Embryonic facial prominence (tissue), 1 donor: ENCODE results near the gene IFITM5.
A peak's percentile ranks its signal among the peaks of the same experiment; 100 is the strongest.
"Not testable (repeated sequence)": the region's sequence is repeated elsewhere in the genome, so short reads cannot be mapped to it uniquely, and the experiment has no call there.

Experiments used
- DNase-seq: peaks from one replicate; pipeline ENCODE4 v3.0.0-alpha.2; 2016; ENCODE audit errors: extremely low spot score

Gene IFITM5

DNA sequence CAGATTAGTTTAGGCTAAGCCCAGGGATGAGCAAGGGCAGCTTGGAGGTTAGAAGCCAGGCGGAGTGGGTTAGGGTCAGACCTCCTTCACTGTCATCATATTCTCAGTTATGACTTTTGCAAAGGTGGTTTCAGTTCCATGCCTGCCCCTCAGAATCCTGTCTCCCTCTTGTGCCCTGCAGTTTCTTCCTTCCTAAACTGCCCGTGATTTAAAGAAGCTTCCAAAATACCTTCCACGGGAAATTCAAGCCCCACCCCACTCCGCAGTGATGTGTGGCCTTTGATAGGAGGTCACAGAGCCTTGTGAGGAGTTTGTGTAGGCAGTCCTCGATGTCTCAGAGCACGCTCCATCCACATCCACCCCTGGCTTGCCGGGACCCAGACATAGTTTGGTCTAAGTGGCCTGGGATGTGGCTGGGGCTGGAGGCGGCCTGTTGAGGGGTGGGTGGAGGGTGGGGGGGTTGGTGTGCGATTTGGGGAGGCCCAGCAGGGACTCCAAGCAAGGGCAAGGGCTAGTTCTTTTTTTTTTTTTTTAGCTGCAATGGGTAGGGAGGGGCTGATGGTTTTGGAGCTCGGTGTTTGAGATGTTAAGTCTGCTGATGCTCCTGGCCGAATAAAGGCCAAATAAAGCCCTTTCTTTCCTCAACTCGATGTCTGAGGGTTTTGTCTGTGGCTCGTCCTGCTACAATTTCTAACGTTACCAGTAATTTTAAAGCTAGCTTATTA lies 12.9 kb upstream of the IFITM5 start:
- DNase-seq: no peak

DNA sequence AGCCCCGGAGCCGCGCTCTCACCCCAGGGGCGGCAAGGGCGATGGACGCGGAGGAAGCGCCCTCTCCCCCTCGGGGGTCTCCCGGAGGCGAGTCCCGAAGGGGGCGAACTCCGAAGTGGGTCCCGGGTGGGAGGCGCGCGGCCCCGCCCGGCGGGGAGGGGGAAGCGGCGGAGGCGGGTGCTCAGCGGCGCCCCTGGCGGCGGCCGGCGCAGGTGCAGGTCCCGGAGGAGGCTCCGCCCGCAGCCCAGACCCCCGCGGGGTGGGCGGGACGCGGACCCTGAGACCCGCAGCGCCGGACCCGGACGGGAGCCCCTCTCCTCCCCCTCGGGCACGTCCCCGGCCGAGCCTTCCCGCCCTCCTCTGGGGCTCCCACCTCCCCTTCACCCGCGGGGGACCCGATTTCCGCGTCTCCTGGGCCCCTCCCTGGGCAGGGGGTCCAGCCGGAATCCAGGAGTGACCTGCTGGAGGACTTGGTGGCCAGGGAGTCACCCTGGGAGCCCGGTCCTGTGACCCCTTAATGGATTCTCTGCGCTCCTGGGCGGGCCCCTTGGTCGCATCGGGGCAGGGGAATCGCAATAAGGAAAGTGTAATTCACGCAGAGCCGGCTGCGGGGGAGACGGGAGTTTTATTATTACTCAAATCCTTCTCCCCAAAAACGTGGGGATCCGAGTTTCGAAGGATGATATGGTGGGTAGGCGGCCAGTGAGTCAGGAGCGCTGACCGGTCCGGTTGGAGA lies 11.9 kb upstream of the IFITM5 start:
- DNase-seq: not testable (repeated sequence)

GRCh38 chr11:309979-310572 lies 10.8 kb upstream of the IFITM5 start:
- DNase-seq: not testable (repeated sequence)

DNA sequence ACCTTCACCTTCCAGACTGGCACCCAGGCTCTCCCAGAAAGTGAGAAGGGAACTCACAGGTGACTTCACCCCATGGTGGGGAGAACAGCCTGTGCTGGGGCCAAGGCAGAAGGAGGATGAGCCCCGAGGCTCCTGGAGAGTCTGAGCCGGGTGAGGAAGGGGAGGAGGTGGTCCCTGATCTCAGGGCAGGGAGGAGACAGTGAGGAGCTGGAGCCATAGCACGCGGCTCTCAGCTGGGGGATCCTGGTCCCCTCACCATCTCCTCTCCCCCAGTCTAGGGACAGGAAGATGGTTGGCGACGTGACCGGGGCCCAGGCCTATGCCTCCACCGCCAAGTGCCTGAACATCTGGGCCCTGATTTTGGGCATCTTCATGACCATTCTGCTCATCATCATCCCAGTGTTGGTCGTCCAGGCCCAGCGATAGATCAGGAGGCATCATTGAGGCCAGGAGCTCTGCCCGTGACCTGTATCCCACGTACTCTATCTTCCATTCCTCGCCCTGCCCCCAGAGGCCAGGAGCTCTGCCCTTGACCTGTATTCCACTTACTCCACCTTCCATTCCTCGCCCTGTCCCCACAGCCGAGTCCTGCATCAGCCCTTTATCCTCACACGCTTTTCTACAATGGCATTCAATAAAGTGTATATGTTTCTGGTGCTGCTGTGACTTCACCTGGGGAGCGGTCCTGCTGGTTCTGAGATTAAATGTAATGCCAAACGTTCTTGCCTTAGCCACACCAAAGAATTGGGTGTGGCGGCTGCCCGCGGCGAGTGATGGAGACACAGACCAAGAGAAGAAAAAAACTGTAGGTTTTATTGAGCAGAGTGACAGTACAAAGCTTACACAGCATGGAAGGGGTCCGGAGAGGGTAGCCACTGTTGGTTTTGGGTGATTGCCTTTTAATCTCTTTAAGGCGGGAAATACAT lies 9.7 kb upstream of the IFITM5 start:
- not testable (repeated sequence) for DNase-seq

DNA sequence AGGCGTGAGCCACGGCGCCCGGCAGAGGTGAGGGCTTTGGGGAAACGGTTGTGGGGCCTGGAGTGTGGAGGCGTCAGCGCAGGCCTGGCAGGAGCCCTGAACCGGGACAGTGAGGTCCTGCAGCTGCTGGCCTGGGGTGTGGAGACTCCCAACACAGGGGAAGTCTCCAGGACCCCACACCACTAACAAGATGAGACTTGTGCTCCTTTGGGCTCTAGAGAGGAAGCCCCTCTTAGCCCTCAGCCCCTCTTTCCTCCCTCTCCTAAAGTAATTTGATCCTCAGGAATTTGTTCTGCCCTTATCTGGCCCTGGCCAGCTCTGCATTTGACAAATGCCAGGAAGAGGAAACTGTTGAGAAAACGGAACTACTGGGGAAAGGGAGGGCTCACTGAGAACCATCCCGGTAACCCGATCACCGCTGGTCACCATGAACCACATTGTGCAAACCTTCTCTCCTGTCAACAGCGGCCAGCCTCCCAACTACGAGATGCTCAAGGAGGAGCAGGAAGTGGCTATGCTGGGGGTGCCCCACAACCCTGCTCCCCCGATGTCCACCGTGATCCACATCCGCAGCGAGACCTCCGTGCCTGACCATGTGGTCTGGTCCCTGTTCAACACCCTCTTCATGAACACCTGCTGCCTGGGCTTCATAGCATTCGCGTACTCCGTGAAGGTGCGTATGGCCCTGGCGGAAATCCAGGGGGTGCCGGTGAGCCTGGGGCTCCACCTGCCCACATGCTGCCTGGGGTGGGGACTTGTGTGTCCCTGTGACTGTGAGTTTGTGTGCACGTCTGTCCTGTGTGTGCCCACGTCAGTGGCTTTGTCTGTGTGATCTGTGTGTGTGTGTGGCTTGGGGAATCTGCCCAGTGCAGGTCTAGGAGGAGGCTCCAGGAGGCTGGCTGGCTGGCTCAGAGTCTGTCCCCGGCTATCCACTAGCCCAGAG lies 8.7 kb upstream of the IFITM5 start, which contains the start of gene IFITM2:
IFITM2 (plus strand) TSS at position 51 of the 943 bp plus-strand sequence; CDS start at position 428, 377 bp downstream.
- peak; percentile 36 for DNase-seq

- no peak for DNase-seq
Measured at GRCh38 chr11:306645-307371, 7.5 kb upstream of the IFITM5 start.

- DNase-seq: no peak
Measured at GRCh38 chr11:305844-306211, 6.5 kb upstream of the IFITM5 start.

DNA sequence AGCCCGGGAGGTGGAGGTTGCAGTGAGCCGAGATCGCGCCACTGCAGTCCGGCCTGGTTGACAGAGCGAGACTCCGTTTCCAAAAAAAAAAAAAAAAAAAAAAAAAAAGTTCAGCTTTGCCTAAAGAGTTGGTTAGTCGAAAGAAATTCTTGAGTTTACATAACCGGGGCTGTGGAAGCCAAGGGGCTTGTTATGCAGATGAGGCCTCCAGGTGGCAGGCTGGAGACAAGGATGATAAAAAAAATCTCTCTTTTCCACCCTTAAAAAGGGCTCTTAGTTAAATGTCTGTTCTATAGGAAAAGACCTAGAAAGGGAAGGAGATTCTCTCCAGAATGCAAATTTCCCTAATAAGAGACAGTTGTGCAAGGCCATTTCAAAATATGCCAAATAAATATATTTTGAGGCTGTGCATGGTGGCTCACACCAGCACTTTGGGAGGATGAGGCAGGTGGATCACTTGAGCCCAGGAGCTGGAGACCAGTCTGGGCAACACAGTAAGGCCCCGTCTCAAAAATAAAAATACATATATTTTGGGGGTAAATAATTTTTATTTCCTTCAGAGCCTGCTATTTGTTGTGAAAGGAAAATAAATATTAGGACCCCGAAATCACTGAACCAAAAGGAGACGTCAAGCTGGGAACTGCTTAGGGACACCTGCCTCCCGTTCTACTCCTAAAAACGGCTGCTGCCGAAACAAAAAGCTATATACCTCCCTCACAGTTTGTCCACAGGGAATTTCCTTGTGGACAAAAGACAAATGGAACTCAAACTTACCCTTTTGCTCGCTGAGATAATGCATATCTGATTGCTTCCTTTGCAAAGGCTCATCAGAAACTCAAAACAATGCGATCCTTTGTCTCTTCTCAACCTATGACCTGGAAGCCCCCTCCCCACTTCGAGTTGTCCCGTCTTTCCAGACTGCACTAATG lies 5.9 kb upstream of the IFITM5 start:
- peak; percentile 54 for DNase-seq

DNA sequence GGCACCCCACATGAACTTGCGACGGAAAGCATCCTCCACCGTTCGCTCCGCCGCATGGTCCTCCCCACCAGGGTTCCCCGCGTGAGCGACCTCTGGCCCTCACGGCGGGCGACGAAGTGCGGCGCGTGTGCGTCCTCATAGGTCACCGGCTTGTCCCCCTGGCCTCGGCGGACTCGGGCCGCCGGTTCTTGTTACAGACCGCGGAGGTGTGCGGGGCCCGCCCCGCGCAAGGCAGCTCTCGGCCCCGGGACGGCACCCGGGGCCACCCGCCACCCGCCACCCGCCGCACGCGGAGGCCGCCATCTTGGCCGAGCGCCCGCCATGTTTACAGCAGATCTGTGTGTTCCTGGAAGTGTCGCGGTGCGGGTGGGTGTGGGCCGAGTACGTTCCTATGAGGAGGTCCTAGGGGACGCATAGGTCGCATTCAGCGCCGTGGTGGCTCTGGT lies 4.8 kb upstream of the IFITM5 start:
- DNase-seq: no peak

- no peak for DNase-seq
Measured at GRCh38 chr11:303363-303762, 4.0 kb upstream of the IFITM5 start.

GRCh38 chr11:299951-300735 lies 817 bp upstream of the IFITM5 start:
- DNase-seq: no peak

- no peak for DNase-seq
Measured at GRCh38 chr11:298406-299065, 790 bp downstream of the IFITM5 start.

- no peak for DNase-seq
Measured at GRCh38 chr11:297586-298405, 1.5 kb downstream of the IFITM5 start.

DNA sequence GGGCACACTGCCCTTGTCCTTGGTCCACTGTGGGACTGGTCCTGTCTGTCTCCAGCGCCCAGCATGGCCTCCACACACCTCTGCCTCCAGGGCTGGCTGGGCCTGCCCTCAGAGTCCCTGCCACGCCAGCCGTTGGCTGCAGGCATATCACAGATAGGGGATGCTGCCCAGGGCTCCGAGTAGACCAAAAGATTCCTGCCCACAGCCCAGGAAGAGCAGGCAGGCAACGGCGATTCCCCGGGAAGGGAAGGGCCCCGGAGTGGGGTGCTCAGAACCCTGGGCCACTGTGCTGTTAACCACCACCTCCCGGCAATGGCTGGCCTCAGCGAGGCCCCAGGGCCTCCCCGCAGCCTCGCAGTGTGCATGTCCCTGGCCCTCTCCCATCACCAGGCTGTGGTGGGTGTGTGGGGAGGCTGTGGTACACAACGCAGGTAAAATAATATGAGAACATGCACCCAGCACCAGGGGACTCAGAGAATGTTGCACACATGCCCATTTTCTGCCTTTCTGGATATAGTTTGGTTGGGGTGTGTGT lies 2.2 kb downstream of the IFITM5 start:
- DNase-seq: no peak

DNA sequence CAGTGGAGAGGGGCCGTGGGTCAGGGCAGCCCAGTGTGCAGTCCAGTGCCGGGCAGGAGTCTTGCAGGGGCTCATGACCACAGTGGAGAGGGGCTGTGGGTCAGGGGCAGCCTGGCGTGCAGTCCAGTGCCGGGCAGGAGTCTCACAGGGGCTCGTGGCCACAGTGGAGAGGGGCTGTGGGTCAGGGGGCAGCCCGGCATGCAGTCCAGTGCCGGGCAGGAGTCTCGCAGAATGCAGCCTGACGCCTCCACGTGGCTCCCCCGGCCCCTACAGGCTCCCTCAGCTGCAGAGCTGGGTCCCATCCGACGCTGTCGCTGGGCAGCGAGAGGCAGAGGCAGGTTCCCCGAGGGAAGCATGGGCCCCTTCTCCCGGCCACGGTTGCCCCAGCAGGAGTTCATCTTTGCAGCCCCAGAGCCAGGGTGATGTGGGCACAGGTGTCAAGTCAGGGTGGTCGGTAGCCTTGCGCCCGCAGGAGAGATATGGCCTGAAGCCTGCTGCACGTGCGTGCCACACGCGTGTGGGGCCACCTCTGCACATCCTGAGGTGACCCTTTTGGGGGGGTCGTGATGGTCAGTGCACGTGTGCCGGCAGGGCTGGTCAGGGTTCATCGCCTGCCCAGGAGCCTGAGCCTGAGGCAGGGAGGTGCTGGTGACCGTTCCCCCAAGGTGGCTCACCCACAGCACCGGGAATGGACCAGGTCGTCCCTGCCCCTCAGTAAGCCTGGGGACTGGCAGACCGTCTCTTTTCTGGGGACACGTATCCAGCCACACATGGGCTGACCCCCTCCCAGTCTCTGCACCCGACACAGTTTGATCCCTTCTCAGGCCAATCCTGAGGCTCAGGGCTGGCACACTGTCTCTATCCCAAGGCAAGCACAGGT lies 2.9 kb downstream of the IFITM5 start:
- no peak for DNase-seq
